GM23248 (cell line): ENCODE data around the gene CD4. TPM values are rescaled to one million over a fixed set of nuclear protein-coding genes. Genes with fewer than 3 reads are reported as not detected.
"Not testable (repeated sequence)": the region's sequence is repeated elsewhere in the genome, so short reads cannot be mapped to it uniquely, and the experiment has no call there.

Experiments used
- DNase-seq: peaks from one replicate; pipeline ENCODE4 v3.0.0-alpha.2; 2015
- H2AFZ ChIP-seq: fragments of 200-600 bp; sonication (generic); 2 replicates; pipeline ENCODE4 v1.6.1; 2016; ENCODE audit warnings: antibody characterized with exemption
- H3F3A ChIP-seq: fragments of 200-600 bp; sonication (generic); 2 replicates; pipeline ENCODE4 v1.6.1; 2016; ENCODE audit warnings: mild to moderate bottlenecking, antibody characterized with exemption, mixed run types; ENCODE audit not compliant: insufficient read depth
- H3K27ac ChIP-seq: fragments of 200-600 bp; sonication (generic); 2 replicates; pipeline ENCODE4 v1.5.1; 2016; ENCODE audit warnings: mild to moderate bottlenecking
- H3K27me3 ChIP-seq: fragments of 200-600 bp; sonication (generic); replicated peaks from 2 replicates; pipeline ENCODE4 v1.6.1; 2016; ENCODE audit warnings: mild to moderate bottlenecking; ENCODE audit not compliant: insufficient read depth
- H3K36me3 ChIP-seq: fragments of 200-600 bp; sonication (generic); 2 replicates; pipeline ENCODE4 v1.6.1; 2016; ENCODE audit warnings: low read depth, mild to moderate bottlenecking
- H3K4me1 ChIP-seq: fragments of 200-600 bp; sonication (generic); 2 replicates; pipeline ENCODE4 v1.6.1; 2016; ENCODE audit warnings: mild to moderate bottlenecking; ENCODE audit not compliant: insufficient read depth
- H3K4me2 ChIP-seq: fragments of 200-600 bp; sonication (generic); one replicate; pipeline ENCODE4 v1.6.1; 2016; ENCODE audit warnings: mild to moderate bottlenecking; ENCODE audit not compliant: unreplicated experiment
- H3K4me3 ChIP-seq: fragments of 200-600 bp; sonication (generic); 2 replicates; pipeline ENCODE4 v1.5.1; 2016; ENCODE audit warnings: mild to moderate bottlenecking
- H3K79me2 ChIP-seq: fragments of 200-600 bp; sonication (generic); 2 replicates; pipeline ENCODE4 v1.6.1; 2016; ENCODE audit warnings: mild to moderate bottlenecking; ENCODE audit not compliant: insufficient read depth
- H3K9ac ChIP-seq: fragments of 200-600 bp; sonication (generic); 2 replicates; pipeline ENCODE4 v1.6.1; 2016; ENCODE audit warnings: mild to moderate bottlenecking
- H3K9me2 ChIP-seq: fragments of 200-600 bp; sonication (generic); 2 replicates; pipeline ENCODE4 v1.6.1; 2016; ENCODE audit warnings: mixed run types, mild to moderate bottlenecking, moderate library complexity; ENCODE audit not compliant: insufficient read depth
- H3K9me3 ChIP-seq: fragments of 200-600 bp; sonication (generic); one replicate; pipeline ENCODE4 v1.6.1; 2017; ENCODE audit warnings: low read depth
- H4K20me1 ChIP-seq: fragments of 200-600 bp; sonication (generic); 2 replicates; pipeline ENCODE4 v1.6.0; 2016; ENCODE audit not compliant: insufficient read depth
- EZH2 ChIP-seq: fragments of 200-600 bp; sonication (generic); IDR thresholded peaks from 2 replicates; pipeline ENCODE4 v1.6.1; 2018; ENCODE audit warnings: antibody characterized with exemption, mild to moderate bottlenecking; ENCODE audit not compliant: insufficient read depth, poor library complexity, severe bottlenecking
- EZH2phosphoT487 ChIP-seq: fragments of 200-600 bp; sonication (generic); IDR thresholded peaks from 2 replicates; pipeline ENCODE4 v1.6.1; 2018; ENCODE audit warnings: antibody characterized with exemption, moderate library complexity, mild to moderate bottlenecking, low read depth; ENCODE audit not compliant: insufficient read depth
- WGBS, 2 experiments: methylation state at CpG; one replicate each; pipeline ENCODE4 v1.1.6; 2015 to 2017; ENCODE audit warnings: low lambda C conversion rate in 2 of 2, low coverage in 1 of 2; ENCODE audit errors: missing lambda C conversion rate in 2 of 2; 5-methylcytosine and 5-hydroxymethylcytosine counted together
- in situ Hi-C: fragments of 300-500 bp; cut with MboI; formaldehyde crosslinking; loops from 2 replicates; pipeline ENCODE4 v1.15.0; 2020
- polyA plus RNA-seq: library from polyadenylated mRNA; unstranded; fragments of >200 nt; fragmentation: Nextera tagmentation; extraction: Ambion mirVana; gene quantifications from 2 replicates; pipeline ENCODE4 v1.2.1, GENCODE V29; 2016
- total RNA-seq: library from RNA; depleted of rRNA; stranded (reverse); fragments of >200 nt; shearing (Covaris generic); gene quantifications from 2 replicates; pipeline ENCODE4 v1.2.3, GENCODE V29; 2014; rRNA removed

Gene CD4
- total RNA-seq: not detected in 2 replicates
- polyA plus RNA-seq: not detected in 2 replicates

DNA sequence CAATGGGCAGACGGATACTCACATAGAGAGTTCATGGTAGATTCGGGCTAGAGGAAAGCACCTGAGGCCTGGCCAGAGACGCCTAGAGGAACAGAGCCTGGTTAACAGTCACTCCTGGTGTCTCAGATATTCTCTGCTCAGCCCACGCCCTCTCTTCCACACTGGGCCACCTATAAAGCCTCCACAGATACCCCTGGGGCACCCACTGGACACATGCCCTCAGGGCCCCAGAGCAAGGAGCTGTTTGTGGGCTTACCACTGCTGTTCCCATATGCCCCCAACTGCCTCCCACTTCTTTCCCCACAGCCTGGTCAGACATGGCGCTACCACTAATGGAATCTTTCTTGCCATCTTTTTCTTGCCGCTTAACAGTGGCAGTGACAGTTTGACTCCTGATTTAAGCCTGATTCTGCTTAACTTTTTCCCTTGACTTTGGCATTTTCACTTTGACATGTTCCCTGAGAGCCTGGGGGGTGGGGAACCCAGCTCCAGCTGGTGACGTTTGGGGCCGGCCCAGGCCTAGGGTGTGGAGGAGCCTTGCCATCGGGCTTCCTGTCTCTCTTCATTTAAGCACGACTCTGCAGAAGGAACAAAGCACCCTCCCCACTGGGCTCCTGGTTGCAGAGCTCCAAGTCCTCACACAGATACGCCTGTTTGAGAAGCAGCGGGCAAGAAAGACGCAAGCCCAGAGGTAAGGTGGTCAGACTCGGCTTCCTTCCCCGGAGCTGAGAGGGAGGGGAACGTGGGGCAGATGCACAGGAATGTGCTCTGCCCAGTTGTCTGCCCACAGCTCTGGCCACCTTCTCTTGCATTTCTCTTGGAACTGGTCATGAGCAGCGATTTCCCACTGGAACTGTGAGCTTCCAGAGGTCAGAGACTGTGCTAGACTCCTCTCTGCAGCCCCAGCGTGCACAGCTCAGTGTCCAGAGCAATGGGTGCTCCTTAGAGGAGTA is at the start of gene CD4:
Gene CD4 (plus strand): TSS at position 557 of the 953 bp plus-strand sequence. CDS start 10,611 bp downstream, outside the sequence.
- Histone ChIP-seq H2AFZ (no peak within 1 kb of the TSS), H3K4me2 (no peak within 1 kb of the TSS), H3K36me3 (no peaks in the 10 kb centered on the region), H3K4me3 (no peak within 1 kb of the TSS), H3K27ac (no peak within 1 kb of the TSS), H3K27me3 (no peaks in the 10 kb centered on the region; the same call in 1 of the 2 replicates), H4K20me1 (no peaks in the 10 kb centered on the region), H3K9ac (no peak within 1 kb of the TSS), H3K4me1 (no peaks in the 10 kb centered on the region), H3K9me2 (no peaks in the 10 kb centered on the region), H3K9me3 (no peaks in the 10 kb centered on the region), H3K79me2 (no peaks in the 10 kb centered on the region), H3F3A (no peaks in the 10 kb centered on the region; the same call in 1 of the 2 replicates)
- 56 to 58% methylated on average over 18 of the region's 18 CpGs for WGBS, 2 experiments
- no peak for DNase-seq
- TF ChIP-seq EZH2: no peak
- no peak for TF ChIP-seq EZH2phosphoT487
- in situ Hi-C loops: no loop called here

- H3K4me1 ChIP-seq, H3K4me2 ChIP-seq, H3K36me3 ChIP-seq, H3K9ac ChIP-seq, H2AFZ ChIP-seq, H3K9me3 ChIP-seq, H3K79me2 ChIP-seq, H3K27ac ChIP-seq, H3K4me3 ChIP-seq, in situ Hi-C loops, H3K9me2 ChIP-seq, DNase-seq, H4K20me1 ChIP-seq, H3K27me3 ChIP-seq: not testable (repeated sequence)
- 58 to 60% methylated on average over 11 to 12 of the region's 12 CpGs for WGBS, 2 experiments
- H3F3A ChIP-seq: peaks cover 21% of the 10 kb centered on the region
These were observed 47.2 kb upstream of the CD4 start for GRCh38 chr12:6742080-6742479.

GRCh38 chr12:6742834-6743233 is 46.5 kb upstream of the CD4 start:
- 87 to 90% methylated on average over 3 of the region's 3 CpGs for WGBS, 2 experiments
- Histone ChIP-seq H3K27ac (no peak overlapping the region), H3K36me3 (peaks cover 6% of the 10 kb centered on the region; the same call in 1 of the 2 replicates), H3K4me1 (no peaks in the 10 kb centered on the region), H3K9ac (no peak overlapping the region), H4K20me1 (no peaks in the 10 kb centered on the region), H3K4me2 (no peak overlapping the region), H3K9me3 (no peaks in the 10 kb centered on the region), H2AFZ (no peak overlapping the region), H3F3A (peaks cover 28% of the 10 kb centered on the region), H3K4me3 (no peak overlapping the region), H3K27me3 (no peaks in the 10 kb centered on the region), H3K79me2 (no peaks in the 10 kb centered on the region), H3K9me2 (no peaks in the 10 kb centered on the region)
- DNase-seq: no peak
- in situ Hi-C loops: no loop called here
- TF ChIP-seq EZH2phosphoT487 (no peak), EZH2 (no peak)

- H3F3A ChIP-seq: peaks cover 28% of the 10 kb centered on the region
- H2AFZ ChIP-seq, H3K9me3 ChIP-seq, H3K9ac ChIP-seq, H4K20me1 ChIP-seq, H3K4me3 ChIP-seq, H3K4me1 ChIP-seq, H3K27me3 ChIP-seq, H3K27ac ChIP-seq, H3K4me2 ChIP-seq, in situ Hi-C loops, DNase-seq, H3K9me2 ChIP-seq, H3K79me2 ChIP-seq: not testable (repeated sequence)
- H3K36me3 ChIP-seq: peaks cover 11% of the 10 kb centered on the region; the same call in 1 of the 2 replicates
- WGBS, 2 experiments: 69 to 71% methylated on average over 7 of the region's 7 CpGs
These were observed 46.0 kb upstream of the CD4 start for GRCh38 chr12:6743300-6743699.
